Measurements from ENCODE around the gene PHYKPL.

The PHYKPL gene

DNA sequence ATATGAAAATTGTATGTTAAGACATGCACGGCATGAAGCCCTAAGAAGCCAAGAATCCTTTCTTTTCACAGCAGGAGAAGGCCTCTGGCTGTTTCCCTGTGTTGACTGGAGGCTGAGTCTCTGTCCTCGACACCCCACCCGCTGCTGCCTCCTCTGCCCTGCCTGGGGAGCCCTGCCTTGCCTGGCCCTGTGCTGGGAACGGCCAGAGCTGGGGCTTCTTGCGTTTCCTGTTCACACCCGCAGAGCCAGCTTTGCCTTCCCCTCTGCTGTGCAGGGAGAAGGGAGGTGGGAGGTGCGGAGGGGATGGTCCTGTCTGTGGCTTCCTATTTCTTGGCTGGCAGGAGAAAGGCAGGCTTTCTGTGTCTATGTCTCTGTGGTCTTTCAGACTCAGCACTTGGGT lies 38.6 kb downstream of the PHYKPL start:
- H3K36me3 Mint-ChIP-seq (ENCODE audit: insufficient read depth), result no peaks in the 10 kb centered on the region
- H3K9me3 Mint-ChIP-seq, result no peaks in the 10 kb centered on the region
- peaks cover 31% of the 10 kb centered on the region for H3K4me1 Mint-ChIP-seq
- no peak overlapping the region for H3K27ac Mint-ChIP-seq (ENCODE audit: low read depth)
- no peaks in the 10 kb centered on the region for H3K27me3 Mint-ChIP-seq
- ATAC-seq (replicated peaks; ENCODE audit: extremely low read depth, poor library complexity, severe bottlenecking), result no peak
- no peak for DNase-seq (ENCODE audit: low spot score in 2 of 2)
- H3K4me3 Mint-ChIP-seq, result peak overlapping the region; percentile 64

DNA sequence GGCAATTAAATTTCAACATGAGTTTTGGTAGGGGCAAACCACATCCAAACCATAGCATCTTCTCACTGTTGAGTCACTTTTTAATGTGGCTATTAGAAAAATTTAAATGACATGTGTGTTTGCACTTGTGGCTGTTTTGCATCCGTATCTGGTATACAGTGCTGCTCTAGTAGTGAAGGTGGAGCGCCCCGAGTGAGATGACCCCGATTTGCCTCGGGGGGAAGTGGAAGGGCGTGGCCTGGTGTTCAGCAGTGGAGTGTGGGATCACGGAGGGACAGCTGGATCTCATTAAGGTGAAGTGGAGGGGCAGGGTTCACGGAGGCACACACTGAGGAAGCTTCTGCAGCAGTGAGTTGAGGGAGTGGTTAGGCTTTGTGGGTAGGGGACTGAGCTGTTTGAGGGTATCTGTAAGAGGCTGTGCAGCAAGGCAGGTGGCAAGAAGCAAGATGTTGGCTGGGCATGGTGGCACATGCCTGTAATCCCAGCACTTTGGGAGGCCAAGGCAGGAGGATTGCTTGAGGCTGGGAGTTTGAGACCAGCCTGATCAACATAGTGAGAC lies 39.3 kb downstream of the PHYKPL start:
- peak overlapping the region; percentile 34 for H3K27ac Mint-ChIP-seq (ENCODE audit: low read depth)
- H3K36me3 Mint-ChIP-seq (ENCODE audit: insufficient read depth), result peaks cover 2% of the 10 kb centered on the region
- DNase-seq (ENCODE audit: low spot score in 2 of 2), result no peak
- H3K27me3 Mint-ChIP-seq, result no peaks in the 10 kb centered on the region
- H3K9me3 Mint-ChIP-seq, result no peaks in the 10 kb centered on the region
- ATAC-seq (replicated peaks; ENCODE audit: extremely low read depth, poor library complexity, severe bottlenecking), result peak; percentile 83
- peaks cover 31% of the 10 kb centered on the region for H3K4me1 Mint-ChIP-seq
- peak overlapping the region; percentile 62 for H3K4me3 Mint-ChIP-seq

DNA sequence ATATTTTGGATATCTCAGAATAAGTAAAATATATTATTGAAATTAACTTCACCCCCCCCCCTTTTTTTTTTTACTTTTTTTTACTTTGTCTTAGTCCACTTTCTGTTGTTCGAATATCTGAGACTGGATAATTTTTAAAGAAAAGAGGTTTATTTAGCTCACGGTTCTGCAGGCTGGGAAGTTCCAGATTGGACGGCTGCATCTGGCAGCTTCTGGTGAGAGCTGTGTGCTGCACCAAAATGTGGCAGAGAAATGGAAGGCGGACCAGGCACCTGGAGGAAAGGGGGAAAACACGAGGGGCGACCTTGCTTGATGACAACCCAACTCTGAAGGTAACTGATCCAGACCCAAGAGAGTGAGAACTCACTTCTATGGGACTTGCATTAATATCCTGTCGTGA lies 39.8 kb downstream of the PHYKPL start:
- H3K27ac Mint-ChIP-seq (ENCODE audit: low read depth), result peak overlapping the region; percentile 34
- ATAC-seq (replicated peaks; ENCODE audit: extremely low read depth, poor library complexity, severe bottlenecking) (no peak), DNase-seq (ENCODE audit: low spot score in 2 of 2) (no peak)
- peak overlapping the region; percentile 62 for H3K4me3 Mint-ChIP-seq
- no peaks in the 10 kb centered on the region for H3K9me3 Mint-ChIP-seq
- peaks cover 2% of the 10 kb centered on the region for H3K36me3 Mint-ChIP-seq (ENCODE audit: insufficient read depth)
- H3K4me1 Mint-ChIP-seq, result peaks cover 31% of the 10 kb centered on the region
- no peaks in the 10 kb centered on the region for H3K27me3 Mint-ChIP-seq

DNA sequence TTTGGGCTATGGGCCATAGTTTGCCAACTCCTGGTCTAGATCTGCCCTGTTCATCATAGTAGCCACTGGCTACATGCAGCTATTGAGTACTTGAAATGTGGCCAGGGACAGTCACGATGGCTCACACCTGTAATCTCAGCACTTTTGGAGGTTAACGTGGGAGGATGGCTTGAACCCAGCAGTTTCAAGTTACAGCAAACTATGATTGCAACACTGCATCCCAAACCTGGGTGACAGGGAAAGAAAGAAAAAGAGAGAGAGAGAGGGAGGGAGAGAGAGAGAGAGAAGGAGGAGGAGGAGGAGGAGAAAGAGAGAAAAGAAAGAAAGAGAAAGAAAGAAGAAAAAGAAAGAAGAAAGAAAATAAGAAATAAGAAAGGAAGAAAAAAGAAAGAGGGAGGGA lies 40.4 kb downstream of the PHYKPL start:
- peaks cover 2% of the 10 kb centered on the region for H3K36me3 Mint-ChIP-seq (ENCODE audit: insufficient read depth)
- H3K4me1 Mint-ChIP-seq, result peaks cover 31% of the 10 kb centered on the region
- DNase-seq (ENCODE audit: low spot score in 2 of 2) (no peak), ATAC-seq (replicated peaks; ENCODE audit: extremely low read depth, poor library complexity, severe bottlenecking) (no peak)
- H3K27me3 Mint-ChIP-seq, result no peaks in the 10 kb centered on the region
- H3K4me3 Mint-ChIP-seq, result peak overlapping the region; percentile 51
- no peaks in the 10 kb centered on the region for H3K9me3 Mint-ChIP-seq
- no peak overlapping the region for H3K27ac Mint-ChIP-seq (ENCODE audit: low read depth)

- DNase-seq (ENCODE audit: low spot score in 2 of 2), result no peak
- H3K4me3 Mint-ChIP-seq, result no peak overlapping the region
- peaks cover 2% of the 10 kb centered on the region for H3K36me3 Mint-ChIP-seq (ENCODE audit: insufficient read depth)
Observed at GRCh38 chr5:178191661-178192060, 40.9 kb downstream of the PHYKPL start.

DNA sequence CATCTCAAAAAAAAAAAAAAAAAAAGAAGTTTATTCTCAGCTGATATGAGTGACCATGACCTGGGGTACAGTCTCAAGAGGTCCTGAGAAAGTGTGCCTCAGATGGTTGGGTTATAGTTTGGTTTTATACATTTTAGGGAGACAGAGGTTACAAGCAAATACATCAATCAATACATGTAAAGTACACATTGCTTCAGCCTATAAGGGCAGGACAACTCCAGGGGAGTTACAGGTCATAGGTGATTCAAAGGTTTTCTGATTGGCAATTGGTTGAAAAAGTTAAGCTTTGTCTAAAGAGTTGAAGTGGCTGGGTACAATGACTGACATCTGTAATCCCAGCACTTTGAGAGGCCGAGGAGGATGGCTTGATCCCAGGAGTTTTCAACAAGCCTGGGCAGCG lies 43.2 kb downstream of the PHYKPL start:
- H3K9me3 Mint-ChIP-seq, result no peaks in the 10 kb centered on the region
- H3K36me3 Mint-ChIP-seq (ENCODE audit: insufficient read depth), result peaks cover 2% of the 10 kb centered on the region
- no peak for ATAC-seq (replicated peaks; ENCODE audit: extremely low read depth, poor library complexity, severe bottlenecking)
- no peaks in the 10 kb centered on the region for H3K27me3 Mint-ChIP-seq
- H3K4me1 Mint-ChIP-seq, result peaks cover 24% of the 10 kb centered on the region
- H3K27ac Mint-ChIP-seq (ENCODE audit: low read depth), result no peak overlapping the region
- no peak for DNase-seq (ENCODE audit: low spot score in 2 of 2)
- H3K4me3 Mint-ChIP-seq, result no peak overlapping the region

More at GRCh38 chr5:178191661-178192060, 40.9 kb downstream of the PHYKPL start:
- H3K9me3 Mint-ChIP-seq, result no peaks in the 10 kb centered on the region
- no peak for ATAC-seq (replicated peaks; ENCODE audit: extremely low read depth, poor library complexity, severe bottlenecking)
- H3K27me3 Mint-ChIP-seq, result no peaks in the 10 kb centered on the region
- peaks cover 31% of the 10 kb centered on the region for H3K4me1 Mint-ChIP-seq
- H3K27ac Mint-ChIP-seq (ENCODE audit: low read depth), result no peak overlapping the region

DNA sequence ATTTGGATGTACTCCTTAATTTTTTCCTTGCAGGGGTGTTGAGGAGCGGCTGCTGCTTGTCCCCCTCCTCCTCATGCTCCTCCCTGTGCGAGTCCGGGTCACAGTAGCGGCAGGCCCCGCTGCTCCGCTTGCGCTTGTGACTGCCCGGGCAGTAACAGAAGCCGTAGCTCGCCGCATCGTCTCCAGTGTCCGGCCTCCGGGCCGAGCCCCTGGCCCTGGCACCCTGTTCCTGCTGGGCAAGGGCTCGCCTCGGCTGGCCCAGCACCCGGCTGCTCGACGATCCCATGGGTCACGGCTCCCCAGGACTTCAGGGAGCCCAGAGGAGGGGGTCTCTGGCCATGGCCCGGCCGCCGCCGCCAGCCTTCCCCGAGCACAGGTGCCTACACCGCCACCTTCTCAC lies 45.6 kb downstream of the PHYKPL start, which contains the start of gene GMCL2:
Gene GMCL2 (minus strand): TSS at position 358 of the 400 bp plus-strand sequence. CDS start 72 bp downstream, at position 286.
- DNase-seq (ENCODE audit: low spot score in 2 of 2) (no peak), ATAC-seq (replicated peaks; ENCODE audit: extremely low read depth, poor library complexity, severe bottlenecking) (no peak)
- Mint-ChIP-seq H3K4me1 (peaks cover under 1% of the 10 kb centered on the region), H3K27ac (ENCODE audit: low read depth) (no peak within 1 kb of the TSS), H3K27me3 (no peaks in the 10 kb centered on the region), H3K4me3 (no peak within 1 kb of the TSS), H3K9me3 (no peaks in the 10 kb centered on the region), H3K36me3 (ENCODE audit: insufficient read depth) (peaks cover 3% of the 10 kb centered on the region)

GRCh38 chr5:178186427-178186826 lies 46.2 kb downstream of the PHYKPL start:
- Mint-ChIP-seq H3K36me3 (ENCODE audit: insufficient read depth) (peaks cover 4% of the 10 kb centered on the region), H3K9me3 (no peaks in the 10 kb centered on the region), H3K27ac (ENCODE audit: low read depth) (no peak overlapping the region), H3K4me3 (no peak overlapping the region), H3K27me3 (no peaks in the 10 kb centered on the region), H3K4me1 (no peaks in the 10 kb centered on the region)
- DNase-seq (ENCODE audit: low spot score in 2 of 2), result no peak
- no peak for ATAC-seq (replicated peaks; ENCODE audit: extremely low read depth, poor library complexity, severe bottlenecking)

- no peak for DNase-seq (ENCODE audit: low spot score in 2 of 2)
- H3K4me3 Mint-ChIP-seq, result no peak overlapping the region
- peaks cover 2% of the 10 kb centered on the region for H3K36me3 Mint-ChIP-seq (ENCODE audit: insufficient read depth)
- no peaks in the 10 kb centered on the region for H3K9me3 Mint-ChIP-seq
- H3K27me3 Mint-ChIP-seq, result peaks cover 16% of the 10 kb centered on the region
- H3K4me1 Mint-ChIP-seq, result no peaks in the 10 kb centered on the region
- ATAC-seq (replicated peaks; ENCODE audit: extremely low read depth, poor library complexity, severe bottlenecking), result no peak
- no peak overlapping the region for H3K27ac Mint-ChIP-seq (ENCODE audit: low read depth)
Observed at GRCh38 chr5:178182158-178182876, 50.3 kb downstream of the PHYKPL start.

GRCh38 chr5:178180141-178180863 lies 52.3 kb downstream of the PHYKPL start:
- no peaks in the 10 kb centered on the region for H3K4me1 Mint-ChIP-seq
- peaks cover 2% of the 10 kb centered on the region for H3K36me3 Mint-ChIP-seq (ENCODE audit: insufficient read depth)
- peaks cover 25% of the 10 kb centered on the region for H3K27me3 Mint-ChIP-seq
- no peak overlapping the region for H3K27ac Mint-ChIP-seq (ENCODE audit: low read depth)
- no peak for ATAC-seq (replicated peaks; ENCODE audit: extremely low read depth, poor library complexity, severe bottlenecking)
- H3K9me3 Mint-ChIP-seq, result no peaks in the 10 kb centered on the region
- DNase-seq (ENCODE audit: low spot score in 2 of 2), result no peak
- H3K4me3 Mint-ChIP-seq, result no peak overlapping the region

- Mint-ChIP-seq H3K27ac (ENCODE audit: low read depth) (no peak overlapping the region), H3K36me3 (ENCODE audit: insufficient read depth) (peaks cover 2% of the 10 kb centered on the region), H3K4me3 (no peak overlapping the region), H3K4me1 (no peaks in the 10 kb centered on the region), H3K9me3 (no peaks in the 10 kb centered on the region), H3K27me3 (peaks cover 25% of the 10 kb centered on the region)
- ATAC-seq (replicated peaks; ENCODE audit: extremely low read depth, poor library complexity, severe bottlenecking) (no peak), DNase-seq (ENCODE audit: low spot score in 2 of 2) (no peak)
Observed at GRCh38 chr5:178177569-178177968, 55.0 kb downstream of the PHYKPL start.

DNA sequence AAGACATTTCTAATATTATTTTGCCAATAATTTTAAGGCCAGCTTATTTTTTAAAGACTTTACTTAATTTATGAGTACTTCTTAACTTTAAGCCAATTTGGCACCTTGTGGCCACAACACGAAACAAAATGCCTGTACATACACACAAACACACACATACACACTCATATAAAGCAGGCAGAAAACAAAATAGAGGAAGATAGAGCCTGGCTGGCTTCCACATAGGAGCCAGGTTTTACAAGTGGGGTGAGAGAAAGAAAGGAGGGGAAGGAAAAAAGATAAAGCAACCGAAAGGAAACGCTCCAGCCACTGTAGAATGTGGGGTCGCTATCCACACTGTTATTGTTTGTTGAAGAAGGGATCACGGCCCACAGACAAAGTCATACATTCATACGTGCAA lies 55.8 kb downstream of the PHYKPL start:
- H3K4me1 Mint-ChIP-seq, result no peaks in the 10 kb centered on the region
- no peak for ATAC-seq (replicated peaks; ENCODE audit: extremely low read depth, poor library complexity, severe bottlenecking)
- H3K4me3 Mint-ChIP-seq, result no peak overlapping the region
- no peak overlapping the region for H3K27ac Mint-ChIP-seq (ENCODE audit: low read depth)
- no peaks in the 10 kb centered on the region for H3K9me3 Mint-ChIP-seq
- peaks cover 25% of the 10 kb centered on the region for H3K27me3 Mint-ChIP-seq
- DNase-seq (ENCODE audit: low spot score in 2 of 2), result no peak
- H3K36me3 Mint-ChIP-seq (ENCODE audit: insufficient read depth), result no peaks in the 10 kb centered on the region

- no peaks in the 10 kb centered on the region for H3K9me3 Mint-ChIP-seq
- no peaks in the 10 kb centered on the region for H3K4me1 Mint-ChIP-seq
- DNase-seq (ENCODE audit: low spot score in 2 of 2), result no peak
- no peak overlapping the region for H3K27ac Mint-ChIP-seq (ENCODE audit: low read depth)
- no peak overlapping the region for H3K4me3 Mint-ChIP-seq
- no peak for ATAC-seq (replicated peaks; ENCODE audit: extremely low read depth, poor library complexity, severe bottlenecking)
- no peaks in the 10 kb centered on the region for H3K36me3 Mint-ChIP-seq (ENCODE audit: insufficient read depth)
- peaks cover 30% of the 10 kb centered on the region for H3K27me3 Mint-ChIP-seq
Observed at GRCh38 chr5:178174456-178174855, 58.1 kb downstream of the PHYKPL start.
